ENCODE data around the gene UBE2V1. TPM values are rescaled to one million over a fixed set of nuclear protein-coding genes. Genes with fewer than 3 reads are reported as not detected.

The UBE2V1 gene
- total RNA-seq, 2 experiments from 2014 or later = 115 to 140 TPM

- Histone ChIP-seq H3K4me3 (ENCODE audit: low read length) (no peak overlapping the region), H3K27ac (ENCODE audit: low read depth in 1 of 2, low read length in 2 of 2) (no peak overlapping the region), H3K4me1 (ENCODE audit: insufficient read depth, low read length) (no peaks in the 10 kb centered on the region), H3K36me3 (ENCODE audit: insufficient read depth, low read length) (no peaks in the 10 kb centered on the region), H3K27me3 (ENCODE audit: control insufficient read depth in 1 of 2, insufficient read depth in 2 of 2, low read length in 2 of 2) (no peaks in the 10 kb centered on the region), H3K9me3 (ENCODE audit: control insufficient read depth in 1 of 2, insufficient read depth in 1 of 2, low read length in 2 of 2) (no peaks in the 10 kb centered on the region)
- H3K27me3 Mint-ChIP-seq = no peaks in the 10 kb centered on the region
- TF ChIP-seq, protein P1, sequence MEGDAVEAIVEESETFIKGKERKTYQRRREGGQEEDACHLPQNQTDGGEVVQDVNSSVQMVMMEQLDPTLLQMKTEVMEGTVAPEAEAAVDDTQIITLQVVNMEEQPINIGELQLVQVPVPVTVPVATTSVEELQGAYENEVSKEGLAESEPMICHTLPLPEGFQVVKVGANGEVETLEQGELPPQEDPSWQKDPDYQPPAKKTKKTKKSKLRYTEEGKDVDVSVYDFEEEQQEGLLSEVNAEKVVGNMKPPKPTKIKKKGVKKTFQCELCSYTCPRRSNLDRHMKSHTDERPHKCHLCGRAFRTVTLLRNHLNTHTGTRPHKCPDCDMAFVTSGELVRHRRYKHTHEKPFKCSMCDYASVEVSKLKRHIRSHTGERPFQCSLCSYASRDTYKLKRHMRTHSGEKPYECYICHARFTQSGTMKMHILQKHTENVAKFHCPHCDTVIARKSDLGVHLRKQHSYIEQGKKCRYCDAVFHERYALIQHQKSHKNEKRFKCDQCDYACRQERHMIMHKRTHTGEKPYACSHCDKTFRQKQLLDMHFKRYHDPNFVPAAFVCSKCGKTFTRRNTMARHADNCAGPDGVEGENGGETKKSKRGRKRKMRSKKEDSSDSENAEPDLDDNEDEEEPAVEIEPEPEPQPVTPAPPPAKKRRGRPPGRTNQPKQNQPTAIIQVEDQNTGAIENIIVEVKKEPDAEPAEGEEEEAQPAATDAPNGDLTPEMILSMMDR (IDR thresholded peaks at IDR 0.05) = no peak
- ATAC-seq (ENCODE audit: poor library complexity) = no peak
- no peaks in the 10 kb centered on the region for H3K9me3 Mint-ChIP-seq
- intact Hi-C loops (cut with DNase I, micrococcal nuclease) = no loop called here
- no peaks in the 10 kb centered on the region for H3K4me1 Mint-ChIP-seq (ENCODE audit: low read depth)
- no peak overlapping the region for H3K27ac Mint-ChIP-seq
- H3K4me3 Mint-ChIP-seq = no peak overlapping the region
- ChIA-PET POLR2A (no interaction called here), CTCF (no interaction called here)
- H3K36me3 Mint-ChIP-seq (ENCODE audit: low read depth) = no peaks in the 10 kb centered on the region
- DNase-seq = no peak
Measured at GRCh38 chr20:50032955-50033666, 79.8 kb downstream of the UBE2V1 start.

Other genes starting within 250 kb of the UBE2V1 start
- gene SPATA2, start 197.6 kb downstream of the UBE2V1 start, total RNA-seq = 10 to 100 TPM; 16.0 to 16.4 TPM
- 100 to 1,000 TPM; 129 to 132 TPM for gene RNF114, start 176.8 kb downstream of the UBE2V1 start, total RNA-seq
- gene SNAI1, start 130.2 kb downstream of the UBE2V1 start, total RNA-seq = 1 to 10 TPM; 1.7 to 2.5 TPM
- gene PEDS1, start 40.6 kb upstream of the UBE2V1 start, total RNA-seq = 10 to 100 TPM; 21.3 to 21.9 TPM
- gene CEBPB, start 77.7 kb upstream of the UBE2V1 start, total RNA-seq = 10 to 100 TPM; 40.7 to 43.9 TPM

Data from CD4-positive, alpha-beta T cell (primary cell).